Activated CD4-positive, alpha-beta memory T cell treated with anti-CD3 and anti-CD28 coated beads, Interleukin-2, amount 10 ng/mL, durations not matched to agents 7 days and 5 days (primary cell): Measurements from ENCODE around the gene TRAPPC5. TPM values are rescaled to one million over a fixed set of nuclear protein-coding genes. Genes with fewer than 3 reads are reported as not detected.

Experiments
- CTCF ChIA-PET: fragments of 350-600 bp; sonication (Branson Sonifier 250); formaldehyde crosslinking; loops from one replicate; lab custom pipeline; 2021; ENCODE audit warnings: antibody characterized with exemption, inconsistent platforms; lab: Charles Lee
- POLR2A ChIA-PET: fragments of 350-600 bp; sonication (Branson Sonifier 250); formaldehyde crosslinking; loops from one replicate; lab custom pipeline; 2021; ENCODE audit warnings: antibody characterized with exemption; lab: Charles Lee
- DNase-seq: peaks from one replicate; pipeline ENCODE4 v3.0.0-alpha.2; 2020
- H3K27ac Mint-ChIP-seq: one replicate; pipeline ENCODE4 v1.8.0; 2021; ENCODE audit warnings: mild to moderate bottlenecking, mixed read lengths
- H3K27me3 Mint-ChIP-seq: one replicate; pipeline ENCODE4 v1.8.0; 2021; ENCODE audit warnings: mixed read lengths
- H3K36me3 Mint-ChIP-seq: one replicate; pipeline ENCODE4 v1.8.0; 2021; ENCODE audit warnings: low read depth, mixed read lengths
- H3K4me1 Mint-ChIP-seq: one replicate; pipeline ENCODE4 v1.8.0; 2021; ENCODE audit warnings: mixed read lengths
- H3K4me3 Mint-ChIP-seq: one replicate; pipeline ENCODE4 v1.8.0; 2021; ENCODE audit warnings: mild to moderate bottlenecking, mixed read lengths
- H3K9me3 Mint-ChIP-seq: one replicate; pipeline ENCODE4 v1.8.0; 2021; ENCODE audit warnings: mixed read lengths
- total RNA-seq, 2 experiments: library from RNA; stranded (reverse); gene quantifications; one replicate each; pipeline ENCODE4 v1.2.3, GENCODE V29; 2021

The TRAPPC5 gene
- total RNA-seq, 2 experiments from 2014 or later, result 92.5 to 94.7 TPM

DNA sequence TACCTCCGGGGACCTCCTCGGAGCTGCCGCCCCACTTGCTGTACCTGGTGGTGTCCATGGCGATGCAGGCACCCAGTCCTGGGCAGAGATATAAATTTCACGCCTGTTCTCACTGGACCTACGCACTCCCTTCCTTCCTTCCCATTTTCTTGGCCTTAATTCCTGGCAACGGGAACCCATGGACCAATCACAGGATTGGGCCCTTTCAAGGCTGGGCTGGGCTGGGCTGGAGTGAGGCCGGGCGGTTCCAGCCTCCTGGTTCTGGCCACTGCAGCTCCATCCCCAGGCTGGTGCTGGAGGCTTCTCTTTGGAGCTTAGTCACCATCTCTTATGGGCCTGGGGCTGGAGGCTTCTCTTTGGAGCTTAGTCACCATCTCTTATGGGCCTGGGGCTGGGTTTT lies 51.4 kb downstream of the TRAPPC5 start, which contains the start of gene CLEC4G:
TSS of gene CLEC4G (minus strand) at position 66 of the 400 bp plus-strand sequence. CDS start at position 58, 8 bp downstream.
- ChIA-PET CTCF (no interaction called here), POLR2A (no interaction called here)
- no peaks in the 10 kb centered on the region for H3K36me3 Mint-ChIP-seq
- peaks cover 47% of the 10 kb centered on the region for H3K27me3 Mint-ChIP-seq
- H3K4me1 Mint-ChIP-seq, result no peaks in the 10 kb centered on the region
- H3K9me3 Mint-ChIP-seq, result no peaks in the 10 kb centered on the region
- no peak within 1 kb of the TSS for H3K27ac Mint-ChIP-seq
- no peak for DNase-seq
- no peak within 1 kb of the TSS for H3K4me3 Mint-ChIP-seq

DNA sequence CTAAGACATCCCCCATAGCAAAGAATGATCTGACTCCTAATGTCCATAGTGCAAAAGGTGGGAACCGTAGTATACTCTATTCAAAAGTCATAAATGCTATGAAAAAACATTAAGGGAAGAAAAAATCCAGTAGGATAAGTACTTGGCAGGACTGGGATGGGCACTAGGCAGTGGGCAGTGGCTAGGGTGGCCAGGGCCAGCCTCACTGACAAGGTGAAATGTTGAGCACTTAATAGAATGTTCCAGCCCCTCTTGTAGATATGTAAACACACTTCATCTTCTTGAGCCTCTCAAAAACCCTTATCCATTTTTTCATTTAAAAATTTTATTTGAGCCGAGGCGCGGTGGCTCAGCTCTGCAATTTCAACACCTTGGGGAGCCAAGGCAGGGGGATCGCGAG lies 52.7 kb downstream of the TRAPPC5 start:
- ChIA-PET POLR2A (no interaction called here), CTCF (no interaction called here)
- DNase-seq, result no peak
- Mint-ChIP-seq H3K9me3 (no peaks in the 10 kb centered on the region), H3K4me3 (no peak overlapping the region), H3K27me3 (peaks cover 51% of the 10 kb centered on the region), H3K4me1 (no peaks in the 10 kb centered on the region), H3K27ac (no peak overlapping the region), H3K36me3 (no peaks in the 10 kb centered on the region)

DNA sequence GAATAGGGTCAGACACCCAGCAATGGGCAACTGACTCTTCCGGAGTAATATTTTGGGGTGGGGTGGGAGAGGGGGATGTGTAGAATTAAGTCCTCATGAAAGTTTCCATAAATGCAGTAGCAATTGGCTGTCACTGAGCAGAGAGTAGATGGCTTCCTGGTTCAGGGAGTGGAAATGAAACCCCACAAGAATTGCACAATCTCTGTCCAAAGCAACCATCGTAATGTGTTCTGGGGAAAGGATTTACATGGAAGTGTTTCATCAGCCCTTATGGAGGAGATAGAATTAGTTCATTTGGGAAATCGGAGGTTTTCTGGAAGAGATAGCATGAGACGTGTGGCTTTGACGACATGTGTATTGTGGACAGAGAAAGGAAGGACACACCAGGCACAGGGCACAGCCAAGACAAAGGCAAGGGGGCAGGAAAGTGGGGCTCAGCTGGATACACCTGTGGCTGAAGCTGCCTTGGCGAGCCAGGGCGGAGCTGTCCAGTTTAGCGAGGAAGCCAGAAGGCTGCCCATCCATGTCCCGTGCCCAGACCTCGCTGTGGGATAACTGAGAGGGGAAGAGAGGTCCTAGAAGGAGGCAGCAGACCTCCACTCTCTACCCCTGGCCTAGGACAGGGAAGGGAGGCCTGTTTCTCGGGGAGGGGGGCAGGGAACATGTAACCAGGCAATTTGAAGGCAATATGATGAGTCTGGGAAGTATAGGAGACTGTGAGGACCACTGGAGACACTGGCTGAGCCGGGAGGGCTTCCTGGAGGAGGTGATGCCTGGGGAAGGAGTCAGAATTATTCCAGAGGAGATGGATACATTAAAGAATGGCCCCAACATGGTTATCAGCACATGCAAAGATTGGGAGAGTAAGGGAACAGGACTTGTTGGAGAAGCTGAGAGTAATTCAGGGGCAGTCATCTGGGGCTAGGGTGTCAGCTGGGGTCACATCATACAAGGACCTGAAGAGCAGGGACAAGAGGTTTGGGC lies 53.9 kb downstream of the TRAPPC5 start:
- DNase-seq, result no peak
- ChIA-PET POLR2A (no interaction called here), CTCF (no interaction called here)
- Mint-ChIP-seq H3K9me3 (no peaks in the 10 kb centered on the region), H3K4me3 (no peak overlapping the region), H3K27ac (no peak overlapping the region), H3K27me3 (peaks cover 42% of the 10 kb centered on the region), H3K36me3 (no peaks in the 10 kb centered on the region), H3K4me1 (no peaks in the 10 kb centered on the region)

DNA sequence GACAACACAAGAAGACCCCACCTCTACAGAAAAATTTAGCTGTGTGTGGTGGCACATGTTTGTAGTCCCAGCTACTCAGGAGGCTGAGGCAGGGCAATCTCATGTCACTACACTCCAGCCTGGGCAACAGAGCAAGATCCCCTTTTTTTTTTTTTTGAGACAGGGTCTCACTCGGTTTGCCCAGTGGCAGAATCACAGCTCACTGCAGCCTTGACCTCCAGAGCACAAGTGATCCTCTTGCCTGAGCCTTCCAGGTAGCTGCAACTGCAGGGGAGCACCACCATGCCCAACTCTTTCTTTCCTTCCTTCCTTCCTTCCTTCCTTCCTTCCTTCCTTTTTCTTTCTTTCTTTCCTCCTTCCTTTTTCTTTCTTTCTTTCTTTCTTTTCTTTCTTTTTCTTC lies 55.5 kb downstream of the TRAPPC5 start:
- no peaks in the 10 kb centered on the region for H3K4me1 Mint-ChIP-seq
- H3K4me3 Mint-ChIP-seq, result no peak overlapping the region
- H3K36me3 Mint-ChIP-seq, result no peaks in the 10 kb centered on the region
- no peak overlapping the region for H3K27ac Mint-ChIP-seq
- CTCF ChIA-PET, result interaction anchor here (0.6 kb wide), 1 partner anchor 119 kb away, joined by 3 read pairs; no protein-coding TSS in a partner anchor
- no peak for DNase-seq
- no peaks in the 10 kb centered on the region for H3K9me3 Mint-ChIP-seq
- H3K27me3 Mint-ChIP-seq, result peaks cover 33% of the 10 kb centered on the region
- POLR2A ChIA-PET, result no interaction called here

DNA sequence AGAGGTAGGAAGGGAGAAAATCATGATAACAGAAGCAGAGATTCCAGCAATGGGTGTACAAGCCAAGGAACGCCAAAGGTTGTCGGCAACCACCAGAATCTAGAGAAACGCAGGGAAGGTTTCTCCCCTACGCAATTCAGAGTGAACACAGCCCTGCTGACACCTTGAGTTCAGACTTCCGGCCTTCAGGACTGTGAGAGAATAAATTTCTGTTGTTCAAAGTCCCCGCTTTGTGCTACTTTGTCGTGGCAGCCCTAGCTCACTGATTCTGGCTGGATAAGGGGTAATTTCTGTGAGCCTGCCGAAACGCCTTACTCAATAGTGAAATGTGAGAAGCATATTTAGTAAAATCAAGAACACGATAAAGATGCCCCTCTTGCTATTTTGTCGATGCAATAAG lies 56.6 kb downstream of the TRAPPC5 start:
- H3K27me3 Mint-ChIP-seq, result peaks cover 30% of the 10 kb centered on the region
- H3K36me3 Mint-ChIP-seq, result no peaks in the 10 kb centered on the region
- ChIA-PET POLR2A (no interaction called here), CTCF (interaction anchor here (0.6 kb wide), 1 partner anchor 121 kb away, joined by 3 read pairs; no protein-coding TSS in a partner anchor)
- no peak overlapping the region for H3K4me3 Mint-ChIP-seq
- H3K4me1 Mint-ChIP-seq, result no peaks in the 10 kb centered on the region
- H3K9me3 Mint-ChIP-seq, result no peaks in the 10 kb centered on the region
- DNase-seq, result no peak
- no peak overlapping the region for H3K27ac Mint-ChIP-seq

Other genes starting within 250 kb of the TRAPPC5 start
- 1 to 10 TPM in 1 of 2 experiments, under 1 TPM in 1; 0.68 to 1.7 TPM for gene PEX11G, start 191.8 kb upstream of the TRAPPC5 start, total RNA-seq
- gene ZNF358, start 164.7 kb upstream of the TRAPPC5 start, total RNA-seq, result 1 to 10 TPM; 5.5 to 7.5 TPM
- 10 to 100 TPM; 15.2 to 15.3 TPM for gene MCOLN1, start 158.2 kb upstream of the TRAPPC5 start, total RNA-seq
- 100 to 1,000 TPM; 130 to 152 TPM for gene PNPLA6, start 145.1 kb upstream of the TRAPPC5 start, total RNA-seq
- under 1 TPM; 0.13 to 0.33 TPM for gene CAMSAP3, start 85.0 kb upstream of the TRAPPC5 start, total RNA-seq
- 10 to 100 TPM; 48.5 TPM for gene XAB2, start 51.3 kb upstream of the TRAPPC5 start, total RNA-seq
- gene PET100, start 51.0 kb upstream of the TRAPPC5 start, total RNA-seq, result 100 to 1,000 TPM; 123 to 136 TPM
- gene PCP2, start 47.1 kb upstream of the TRAPPC5 start, total RNA-seq, result 1 to 10 TPM; 1.9 to 2.1 TPM
- 100 to 1,000 TPM; 169 to 171 TPM for gene STXBP2, start 43.7 kb upstream of the TRAPPC5 start, total RNA-seq
- gene RETN, start 11.8 kb upstream of the TRAPPC5 start, total RNA-seq, result not detected
- gene MCEMP1, start 3.7 kb upstream of the TRAPPC5 start, total RNA-seq, result not detected
- gene FCER2, start 21.3 kb downstream of the TRAPPC5 start, total RNA-seq, result under 1 TPM; 0.60 to 0.95 TPM
- not detected for gene CLEC4G, start 51.3 kb downstream of the TRAPPC5 start, total RNA-seq
- not detected for gene CD209, start 66.7 kb downstream of the TRAPPC5 start, total RNA-seq
- not detected for gene CLEC4M, start 82.4 kb downstream of the TRAPPC5 start, total RNA-seq
- gene EVI5L, start 149.4 kb downstream of the TRAPPC5 start, total RNA-seq, result 1 to 10 TPM; 7.0 to 7.7 TPM
- gene PRR36, start 193.6 kb downstream of the TRAPPC5 start, total RNA-seq, result under 1 TPM; 0.05 to 0.13 TPM
- not detected for gene LRRC8E, start 207.7 kb downstream of the TRAPPC5 start, total RNA-seq
- gene MAP2K7, start 223.0 kb downstream of the TRAPPC5 start, total RNA-seq, result 10 to 100 TPM; 42.6 to 42.9 TPM
- gene TGFBR3L, start 234.0 kb downstream of the TRAPPC5 start, total RNA-seq, result 1 to 10 TPM; 4.2 to 4.6 TPM
- 10 to 100 TPM; 20.4 to 24.1 TPM for gene SNAPC2, start 239.5 kb downstream of the TRAPPC5 start, total RNA-seq
- not detected for gene CTXN1, start 245.3 kb downstream of the TRAPPC5 start, total RNA-seq